NB4 (cell line): ENCODE results near the gene TMPRSS12.
"Not testable (repeated sequence)": the region's sequence is repeated elsewhere in the genome, so short reads cannot be mapped to it uniquely, and the experiment has no call there.

Source experiments
- DNase-seq: peaks from one replicate; pipeline ENCODE4 v3.0.0; 2010; ENCODE audit warnings: low read depth
- H3K4me3 ChIP-seq: one replicate; pipeline ENCODE4 v1.5.1; 2011; ENCODE audit warnings: mild to moderate bottlenecking, low read depth, low read length, moderate library complexity
- CTCF ChIP-seq: IDR thresholded peaks from one replicate; pipeline ENCODE4 v1.5.1; 2012; ENCODE audit warnings: low read depth, low read length
- MAX ChIP-seq: IDR thresholded peaks from 2 replicates; pipeline ENCODE4 v1.6.1; 2011; ENCODE audit warnings: low read depth, low read length
- MYC ChIP-seq: IDR thresholded peaks from 2 replicates; pipeline ENCODE4 v1.6.1; 2011; ENCODE audit warnings: low read depth, low read length
- POLR2A ChIP-seq: IDR thresholded peaks from 2 replicates; pipeline ENCODE4 v1.6.1; 2011; ENCODE audit warnings: mild to moderate bottlenecking; ENCODE audit not compliant: insufficient read length; ENCODE audit errors: extremely low read depth

Gene TMPRSS12

GRCh38 chr12:50924439-50925341, 82.0 kb downstream of the TMPRSS12 start:
- no peak for TF ChIP-seq POLR2A
- no peak for TF ChIP-seq MYC
- no peak for TF ChIP-seq MAX
- TF ChIP-seq CTCF = no peak
- H3K4me3 ChIP-seq = peak overlapping the region; percentile 63

GRCh38 chr12:50925342-50925651, 82.6 kb downstream of the TMPRSS12 start:
- peak overlapping the region; percentile 59 for H3K4me3 ChIP-seq
- DNase-seq = peak; percentile 45

More at GRCh38 chr12:50924439-50925341, 82.0 kb downstream of the TMPRSS12 start:
- peak; percentile 97 for DNase-seq

GRCh38 chr12:50925920-50926319, 83.2 kb downstream of the TMPRSS12 start:
- no peak for DNase-seq
- TF ChIP-seq MAX (no peak), MYC (no peak), CTCF (no peak), POLR2A (no peak)
- peak overlapping the region; percentile 59 for H3K4me3 ChIP-seq

More at GRCh38 chr12:50925342-50925651, 82.6 kb downstream of the TMPRSS12 start:
- TF ChIP-seq MAX (no peak), POLR2A (no peak), MYC (no peak), CTCF (no peak)

- peak overlapping the region; percentile 59 for H3K4me3 ChIP-seq
- no peak for DNase-seq
These were observed 83.7 kb downstream of the TMPRSS12 start for GRCh38 chr12:50926415-50926814.

DNA sequence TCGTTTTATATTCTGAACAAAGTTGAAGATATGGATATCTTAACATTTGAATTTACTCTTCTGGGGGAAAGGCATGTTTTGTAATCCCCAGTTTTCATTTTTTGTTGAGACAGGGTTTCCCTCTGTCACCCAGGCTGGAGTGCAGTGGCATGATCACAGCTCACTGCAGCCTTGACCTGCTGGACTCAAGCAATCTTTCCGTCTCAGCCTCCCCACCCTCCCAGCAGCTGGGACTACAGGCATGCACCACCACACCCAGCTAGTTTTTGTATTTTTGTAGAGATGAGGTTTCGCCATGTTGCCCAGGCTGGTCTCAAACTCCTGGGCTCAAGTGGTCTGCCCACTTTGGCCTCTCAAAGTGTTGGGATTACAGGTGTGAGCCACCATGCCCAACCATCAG, 84.2 kb downstream of the TMPRSS12 start:
- H3K4me3 ChIP-seq = peak overlapping the region; percentile 59

More at GRCh38 chr12:50926415-50926814, 83.7 kb downstream of the TMPRSS12 start:
- TF ChIP-seq POLR2A (no peak), MAX (no peak)

DNA sequence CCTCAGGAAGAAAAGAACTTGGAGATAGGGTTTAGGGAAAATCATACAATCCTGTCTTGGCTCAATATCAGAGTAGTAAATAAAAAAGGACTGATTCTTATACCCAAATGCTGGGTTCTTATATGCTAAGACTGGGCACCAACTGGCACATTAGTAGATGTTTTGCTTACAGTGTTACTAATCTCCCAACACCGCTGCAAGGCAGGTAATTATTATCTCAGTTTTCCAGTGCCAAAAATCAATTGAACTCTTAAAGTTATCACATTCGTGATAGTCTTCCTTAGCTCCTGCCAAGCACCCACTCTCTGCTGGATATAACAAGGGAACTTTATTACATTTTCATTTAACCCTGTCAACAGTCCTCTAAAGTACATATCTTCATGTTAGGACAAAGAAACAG, 84.6 kb downstream of the TMPRSS12 start:
- no peak for TF ChIP-seq MYC
- TF ChIP-seq POLR2A = no peak
- no peak for TF ChIP-seq CTCF
- TF ChIP-seq MAX = no peak
- peak overlapping the region; percentile 59 for H3K4me3 ChIP-seq
- no peak for DNase-seq

More for the DNA sequence above, 84.2 kb downstream of the TMPRSS12 start:
- DNase-seq = not testable (repeated sequence)
